HG03439 (cell line): ENCODE data around the gene ZFP64.
"Not testable (repeated sequence)": the region's sequence is repeated elsewhere in the genome, so short reads cannot be mapped to it uniquely, and the experiment has no call there.

Experiments used
- ATAC-seq: cut with Tn5 transposase; IDR thresholded peaks from one replicate; pipeline ENCODE4 v1.9.1; 2021; ENCODE audit warnings: mild to moderate bottlenecking, moderate library complexity; ENCODE audit not compliant: unreplicated experiment

Gene ZFP64

DNA sequence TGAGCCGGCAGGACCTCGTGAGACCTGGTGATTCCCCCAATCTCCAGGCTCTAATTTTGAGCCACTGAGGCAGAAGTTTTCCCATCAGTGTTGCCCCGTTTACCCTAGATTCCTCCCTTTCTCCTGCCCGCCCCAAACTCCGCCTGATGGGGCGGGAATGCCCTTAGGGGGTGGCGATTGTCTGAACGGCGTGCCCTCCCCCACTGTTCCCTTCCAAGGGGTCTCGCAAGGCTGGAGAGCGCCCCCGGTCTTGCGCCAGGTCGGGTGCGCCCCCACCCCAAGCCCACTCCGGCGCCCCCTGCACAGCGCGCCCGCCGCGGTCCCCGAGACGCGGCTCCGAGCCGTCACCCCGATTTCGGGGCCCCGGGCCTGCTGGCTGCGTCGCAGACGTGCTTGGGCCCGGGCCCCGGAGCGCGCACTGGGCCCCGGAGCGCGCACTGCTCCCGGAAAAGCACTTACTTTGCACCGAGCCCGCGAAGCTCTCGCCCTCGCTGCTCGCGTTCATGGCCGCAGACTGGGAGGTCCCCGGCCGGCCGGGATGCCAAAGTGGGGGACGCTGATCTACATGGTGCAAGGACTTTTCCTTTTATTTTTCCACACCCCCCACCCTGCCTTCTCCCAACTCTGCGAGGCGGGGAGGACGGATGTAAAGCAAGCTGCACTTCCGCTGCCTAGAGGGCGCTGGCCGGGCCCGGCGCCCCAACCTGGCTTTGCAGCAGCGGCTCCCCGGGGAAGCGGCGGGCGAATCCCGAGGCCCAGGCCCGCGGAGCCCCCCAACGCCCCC, at the start of gene ZFP64:
ZFP64 (minus strand) TSS at position 648 of the 784 bp plus-strand sequence; CDS start at position 505, 143 bp downstream.
- ATAC-seq = peak; percentile 76

DNA sequence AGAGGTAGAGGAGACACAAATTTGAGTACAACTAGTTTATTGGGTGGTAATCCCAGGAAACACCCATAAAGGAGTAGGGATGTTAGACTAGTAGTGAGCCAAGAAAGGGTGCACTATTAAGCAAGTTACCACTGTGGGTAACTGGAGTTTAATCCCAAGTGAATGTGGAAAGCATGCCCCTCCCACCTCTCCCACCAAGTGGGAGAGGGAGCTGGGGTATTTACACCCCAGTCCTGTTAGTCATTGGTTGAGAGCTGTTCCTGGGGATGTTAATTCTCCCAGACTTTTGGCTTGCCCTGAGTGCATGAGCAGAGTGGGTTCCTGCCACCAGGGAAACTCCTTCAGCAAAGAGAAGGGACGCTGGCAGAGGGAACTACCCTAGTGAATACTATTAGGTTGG, 49.2 kb upstream of the ZFP64 start:
- ATAC-seq = no peak

DNA sequence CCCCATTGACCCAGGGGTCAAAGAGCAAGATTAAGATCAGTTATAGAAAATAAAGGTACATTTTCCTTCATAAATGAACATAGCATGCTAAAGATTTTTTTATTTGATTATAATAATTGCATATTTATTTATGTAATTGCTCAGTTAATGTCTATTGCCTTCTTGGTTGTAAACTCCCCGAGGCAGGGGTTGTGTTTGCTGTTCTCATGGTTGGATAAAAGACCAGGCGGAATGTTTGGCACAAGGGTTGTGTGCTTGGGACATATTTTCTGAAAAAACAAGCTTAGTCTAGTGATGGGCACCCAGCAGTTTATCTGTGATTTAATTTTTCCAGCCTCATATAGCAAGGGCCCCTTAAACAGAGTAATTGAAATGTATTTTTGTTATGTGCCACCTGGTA, 47.5 kb upstream of the ZFP64 start:
- no peak for ATAC-seq

DNA sequence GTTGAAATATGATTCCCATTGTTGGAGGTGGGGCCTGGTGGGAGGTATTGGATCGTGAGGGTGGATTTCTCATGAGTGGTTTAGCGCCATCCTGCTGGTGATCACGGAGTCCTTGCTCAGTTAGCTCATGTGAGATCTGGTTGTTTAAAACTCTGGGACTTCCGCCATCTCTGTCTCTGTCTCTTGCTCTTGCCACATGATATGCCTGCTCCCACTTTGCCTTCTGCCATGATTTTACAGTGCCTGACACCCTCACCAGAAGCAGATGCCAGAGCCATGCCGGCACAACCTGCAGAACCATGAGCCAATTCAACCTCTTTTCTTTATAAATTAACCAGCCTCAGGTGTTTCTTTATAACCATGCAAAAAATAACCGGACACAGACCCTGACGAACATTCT, 44.7 kb upstream of the ZFP64 start:
- no peak for ATAC-seq

DNA sequence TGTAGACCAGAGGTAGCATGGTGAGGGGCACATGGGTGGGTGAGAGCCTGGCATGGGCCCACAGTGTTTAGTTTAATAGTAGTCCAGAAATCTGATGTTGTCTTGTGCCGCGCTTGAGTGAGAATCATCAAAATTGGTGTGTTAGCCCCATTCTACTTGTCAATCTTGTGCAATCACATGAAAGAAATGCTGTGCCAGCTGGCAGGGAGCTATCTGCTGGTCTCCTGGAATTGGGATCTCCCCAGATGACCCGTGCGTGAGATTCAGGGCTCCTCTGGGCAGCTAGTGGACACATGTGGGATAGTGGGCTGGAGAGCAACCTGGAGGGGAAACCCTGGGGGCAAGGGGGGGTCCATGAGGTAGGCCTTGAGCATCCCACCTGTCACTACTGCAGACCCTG, 43.5 kb upstream of the ZFP64 start:
- no peak for ATAC-seq

DNA sequence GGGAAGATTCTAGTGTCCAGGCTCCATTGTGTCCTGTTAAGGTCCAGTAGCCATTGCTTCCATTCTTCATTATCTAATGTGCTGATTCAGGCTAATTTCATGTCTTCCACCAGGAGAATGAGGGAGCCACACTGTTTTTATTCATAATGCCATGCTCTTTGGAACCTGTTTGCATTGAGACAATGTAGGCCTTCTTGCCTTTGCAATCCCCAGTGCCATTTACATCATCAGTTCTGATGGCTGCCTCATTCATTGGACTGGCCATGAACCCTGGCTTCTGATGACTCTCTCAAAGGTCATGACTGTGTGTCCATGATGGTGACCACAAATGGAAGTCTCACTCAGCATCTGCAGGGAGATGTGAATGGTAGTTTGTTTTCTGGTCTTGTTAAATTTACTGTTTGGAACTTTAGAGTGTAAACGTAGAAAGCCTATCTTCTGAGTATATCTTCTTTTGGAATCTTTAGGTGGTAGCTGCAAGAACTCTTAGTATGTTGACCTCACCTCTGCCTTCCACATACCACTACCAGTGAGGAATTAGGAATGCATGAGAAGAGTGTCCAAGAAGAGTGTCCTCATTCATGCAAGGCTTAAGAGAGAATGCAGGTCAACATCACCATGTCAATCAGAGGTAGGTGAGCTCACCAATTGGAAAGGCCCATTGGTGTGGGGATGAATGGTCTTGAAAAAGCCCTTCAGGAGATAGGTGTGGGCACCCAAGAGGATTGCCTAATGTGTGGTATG, 42.9 kb upstream of the ZFP64 start:
- ATAC-seq = no peak

DNA sequence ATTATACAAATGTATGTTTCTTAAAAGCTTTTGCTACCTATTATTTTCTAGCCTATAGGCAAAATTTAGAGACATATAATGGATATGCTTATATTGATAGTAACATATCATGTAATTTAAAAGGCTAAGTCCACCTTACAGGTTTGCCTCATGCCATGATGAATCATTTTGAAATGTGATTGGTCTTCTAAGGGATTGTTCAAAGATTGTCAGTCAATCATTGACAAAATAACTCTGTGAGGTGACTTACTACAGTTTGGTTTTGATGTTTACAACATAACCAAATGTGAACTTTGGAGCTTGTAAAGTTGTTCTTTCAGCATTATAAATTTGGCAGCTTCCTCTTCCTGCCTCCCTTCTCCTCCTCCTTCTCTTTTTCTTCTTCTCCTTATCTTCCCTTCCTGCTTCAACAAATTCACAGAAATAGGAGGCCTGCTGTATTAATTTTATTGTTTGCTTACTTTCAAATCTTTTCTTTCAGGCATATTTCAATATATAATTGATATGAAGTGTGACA, 39.7 kb upstream of the ZFP64 start:
- ATAC-seq = no peak

DNA sequence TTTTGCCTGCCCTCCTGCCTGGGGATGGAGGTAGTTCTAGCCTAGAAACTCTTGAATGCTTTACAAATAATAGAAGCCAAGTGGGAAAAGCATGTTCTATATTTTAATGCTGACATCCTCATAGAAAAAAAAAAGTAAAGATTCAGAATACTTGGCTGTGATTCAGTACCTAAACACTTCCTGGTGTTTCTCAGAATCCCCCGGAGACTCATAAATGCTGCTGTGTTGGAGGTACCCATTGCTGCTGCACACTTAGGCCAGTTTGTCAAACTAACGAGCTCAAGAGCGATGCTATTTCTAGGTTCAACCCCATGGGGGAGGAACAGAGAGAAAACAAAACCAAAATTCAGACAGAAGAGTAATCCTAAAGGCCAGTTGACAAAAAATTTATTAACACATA, 38.8 kb upstream of the ZFP64 start:
- no peak for ATAC-seq

DNA sequence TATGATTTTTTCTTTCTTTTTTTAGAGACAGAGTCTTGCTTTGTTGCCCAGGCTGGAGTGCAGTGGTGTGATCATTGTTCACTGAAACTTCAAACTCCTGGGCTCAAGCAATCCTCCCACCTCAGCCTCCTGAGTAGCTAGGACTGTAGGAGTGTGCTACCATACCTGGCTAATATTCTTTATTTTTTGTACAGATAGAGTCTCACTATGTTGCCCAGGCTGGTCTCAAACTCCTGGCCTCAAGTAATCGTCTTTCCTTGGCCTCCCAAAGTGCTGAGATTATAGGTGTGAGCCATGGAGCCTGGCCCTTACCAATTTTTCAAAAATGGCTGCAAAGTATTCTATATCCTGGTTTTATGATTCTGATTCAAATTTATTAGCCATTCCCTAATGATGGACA, 37.8 kb upstream of the ZFP64 start:
- ATAC-seq = not testable (repeated sequence)

DNA sequence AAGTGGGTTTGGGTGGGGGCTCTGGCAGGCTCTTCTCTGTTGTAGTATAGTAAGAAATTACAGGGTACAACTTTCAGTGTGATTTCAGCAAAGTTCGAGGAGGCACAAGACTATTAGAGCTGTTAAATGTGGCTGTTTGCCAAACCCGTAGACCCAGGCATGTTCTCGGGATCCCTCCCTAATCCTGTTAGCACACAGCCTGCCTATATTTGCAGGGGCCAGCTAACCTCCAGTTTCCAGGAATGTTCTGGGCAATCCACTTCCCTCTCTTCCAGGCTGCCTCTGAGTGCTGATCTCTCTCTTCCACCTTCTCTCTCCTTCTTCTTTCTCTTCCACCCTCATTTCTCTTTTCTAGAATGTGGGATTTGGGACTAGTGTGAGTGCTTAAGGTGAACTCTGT, 34.8 kb upstream of the ZFP64 start:
- no peak for ATAC-seq

DNA sequence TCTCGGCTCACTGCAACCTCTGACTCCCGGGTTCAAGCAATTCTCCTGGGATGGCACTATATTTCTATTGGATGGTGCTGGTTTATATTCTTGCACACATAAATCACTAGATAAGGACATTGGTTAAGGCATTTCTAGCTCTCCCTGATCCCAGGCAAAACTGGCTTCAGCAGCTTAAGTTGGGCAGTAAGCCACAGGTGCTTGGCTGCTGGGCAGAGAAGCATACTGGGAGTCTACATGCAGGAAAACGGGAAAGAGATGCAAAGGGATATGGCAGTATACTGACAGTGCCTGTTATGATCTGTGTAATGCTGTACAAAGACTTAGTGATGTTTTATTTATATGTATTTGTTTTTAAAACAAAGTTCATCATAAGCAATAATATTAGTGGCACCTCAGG, 33.3 kb upstream of the ZFP64 start:
- no peak for ATAC-seq

DNA sequence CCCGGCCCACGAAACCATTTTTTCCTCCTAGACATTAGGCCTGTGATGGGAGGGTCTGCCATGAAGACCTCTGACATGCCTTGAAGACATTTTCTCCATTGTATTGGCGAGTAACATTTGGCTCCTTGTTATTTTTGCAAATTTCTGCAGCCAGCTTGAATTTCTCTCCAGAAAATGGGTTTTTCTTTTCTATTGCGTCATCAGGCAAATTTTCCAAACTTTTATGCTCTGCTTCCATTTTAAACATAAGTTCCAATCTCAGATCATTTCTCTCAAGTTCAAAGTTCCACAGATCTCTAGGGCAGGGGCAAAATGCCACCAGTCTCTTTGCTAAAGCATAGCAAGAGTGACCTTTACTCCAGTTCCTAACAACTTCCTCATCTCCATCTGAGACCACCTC, 29.8 kb upstream of the ZFP64 start:
- not testable (repeated sequence) for ATAC-seq

DNA sequence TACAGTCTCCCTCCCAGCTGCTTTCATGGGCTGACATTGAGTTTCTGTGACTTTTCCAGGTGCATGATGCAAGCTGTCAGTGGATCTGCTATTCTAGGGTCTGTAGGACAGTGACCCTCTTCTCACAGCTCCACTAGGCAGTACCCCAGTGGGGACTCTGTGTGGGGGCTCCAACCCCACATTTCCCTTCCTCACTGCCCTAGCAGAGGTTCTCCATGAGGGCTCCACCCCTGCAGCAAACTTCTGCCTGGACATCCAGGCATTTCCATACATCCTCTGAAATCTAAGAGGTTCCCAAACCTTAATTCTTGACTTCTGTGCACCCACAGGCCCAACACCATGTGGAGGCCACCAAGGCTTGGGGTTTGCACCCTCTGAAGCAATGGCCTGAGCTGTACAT, 29.3 kb upstream of the ZFP64 start:
- ATAC-seq = not testable (repeated sequence)

DNA sequence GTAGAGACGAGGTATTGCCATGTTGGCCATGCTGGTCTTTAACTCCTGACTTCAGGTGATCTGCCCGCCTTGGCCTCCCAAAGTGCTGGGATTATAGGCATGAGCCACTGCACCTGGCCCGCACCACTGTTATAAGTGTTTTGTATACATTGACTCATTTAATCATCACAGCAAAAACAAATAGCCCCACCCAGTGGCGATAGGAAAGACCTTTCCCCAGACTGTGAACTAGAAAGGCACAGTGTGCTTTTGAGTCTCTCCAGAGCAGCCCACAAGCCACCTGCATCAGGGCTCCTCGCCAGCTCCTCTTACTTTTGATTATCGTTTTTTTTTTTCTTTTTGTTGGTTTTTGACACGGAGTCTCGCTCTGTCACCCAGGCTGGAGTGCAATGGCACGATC, 27.9 kb upstream of the ZFP64 start:
- no peak for ATAC-seq

DNA sequence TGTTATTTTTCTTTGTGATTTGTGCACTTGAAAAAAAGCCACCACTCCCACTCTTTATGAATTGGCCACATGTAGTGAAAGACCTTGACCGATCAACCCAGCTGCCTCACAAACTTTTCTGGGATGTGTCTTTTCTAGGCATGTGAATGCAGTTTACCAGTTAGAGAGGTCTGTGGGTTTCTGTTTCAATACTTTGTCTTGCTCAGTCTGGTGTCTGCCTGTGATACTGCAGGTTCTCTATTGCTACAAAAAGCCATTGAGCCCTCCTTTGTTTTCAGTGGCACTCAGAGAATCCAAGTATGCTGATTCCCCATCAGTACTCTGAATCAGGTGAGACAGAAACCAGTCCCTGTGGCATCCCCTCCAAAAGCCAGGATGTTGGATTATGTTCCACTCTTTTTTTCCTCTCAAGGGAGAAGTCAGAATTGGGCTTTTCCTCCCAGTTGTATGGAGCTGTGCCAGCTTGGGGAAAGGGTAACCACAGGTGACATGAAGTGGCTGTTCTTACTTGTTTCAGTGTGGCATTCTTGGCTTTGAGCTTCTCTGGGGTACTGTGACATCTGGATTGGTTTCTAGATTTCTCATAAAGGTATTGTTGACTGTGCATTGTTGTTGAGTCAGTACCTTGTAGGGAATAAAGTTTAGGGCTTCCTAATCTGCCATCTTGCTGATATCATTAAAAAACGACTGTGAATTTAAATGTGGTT, 26.3 kb upstream of the ZFP64 start:
- no peak for ATAC-seq

DNA sequence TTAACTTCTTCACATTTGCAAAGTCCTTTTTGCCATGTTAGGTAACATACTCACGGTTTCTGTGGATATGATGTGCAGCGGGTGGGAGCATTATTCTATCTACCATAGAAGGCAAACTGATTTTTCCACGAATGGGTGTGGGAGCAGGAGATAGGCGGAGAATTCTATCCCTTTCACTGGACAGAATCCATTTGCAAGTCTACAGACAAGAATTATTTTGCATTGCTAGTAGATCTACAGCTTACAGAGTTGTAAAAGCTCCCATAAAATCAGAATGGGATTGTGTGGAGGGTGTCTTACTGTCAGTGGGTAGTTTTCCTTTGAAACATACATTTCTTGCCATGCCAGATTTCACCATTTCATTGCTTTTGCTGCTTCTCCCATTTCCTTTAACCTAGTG, 22.4 kb upstream of the ZFP64 start:
- ATAC-seq = no peak

DNA sequence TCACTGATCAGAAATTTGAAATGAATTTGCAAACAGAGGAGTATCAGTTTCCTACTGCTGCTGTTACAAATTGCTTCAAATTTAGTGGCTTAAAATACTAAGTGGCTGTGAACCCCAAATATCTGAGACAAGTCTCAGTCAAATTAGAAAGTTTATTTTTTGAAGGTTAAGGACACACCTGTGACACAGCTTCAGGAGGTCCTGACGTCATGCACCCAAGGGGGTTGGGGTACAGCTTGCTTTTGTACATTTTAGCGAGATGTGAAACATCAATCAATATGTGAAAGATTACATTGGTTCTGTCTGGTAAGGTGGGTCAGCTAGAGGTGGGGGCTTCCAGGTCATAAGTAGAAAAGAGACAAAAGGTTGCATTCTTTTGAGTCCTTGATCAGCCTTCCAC, 21.4 kb upstream of the ZFP64 start:
- no peak for ATAC-seq

DNA sequence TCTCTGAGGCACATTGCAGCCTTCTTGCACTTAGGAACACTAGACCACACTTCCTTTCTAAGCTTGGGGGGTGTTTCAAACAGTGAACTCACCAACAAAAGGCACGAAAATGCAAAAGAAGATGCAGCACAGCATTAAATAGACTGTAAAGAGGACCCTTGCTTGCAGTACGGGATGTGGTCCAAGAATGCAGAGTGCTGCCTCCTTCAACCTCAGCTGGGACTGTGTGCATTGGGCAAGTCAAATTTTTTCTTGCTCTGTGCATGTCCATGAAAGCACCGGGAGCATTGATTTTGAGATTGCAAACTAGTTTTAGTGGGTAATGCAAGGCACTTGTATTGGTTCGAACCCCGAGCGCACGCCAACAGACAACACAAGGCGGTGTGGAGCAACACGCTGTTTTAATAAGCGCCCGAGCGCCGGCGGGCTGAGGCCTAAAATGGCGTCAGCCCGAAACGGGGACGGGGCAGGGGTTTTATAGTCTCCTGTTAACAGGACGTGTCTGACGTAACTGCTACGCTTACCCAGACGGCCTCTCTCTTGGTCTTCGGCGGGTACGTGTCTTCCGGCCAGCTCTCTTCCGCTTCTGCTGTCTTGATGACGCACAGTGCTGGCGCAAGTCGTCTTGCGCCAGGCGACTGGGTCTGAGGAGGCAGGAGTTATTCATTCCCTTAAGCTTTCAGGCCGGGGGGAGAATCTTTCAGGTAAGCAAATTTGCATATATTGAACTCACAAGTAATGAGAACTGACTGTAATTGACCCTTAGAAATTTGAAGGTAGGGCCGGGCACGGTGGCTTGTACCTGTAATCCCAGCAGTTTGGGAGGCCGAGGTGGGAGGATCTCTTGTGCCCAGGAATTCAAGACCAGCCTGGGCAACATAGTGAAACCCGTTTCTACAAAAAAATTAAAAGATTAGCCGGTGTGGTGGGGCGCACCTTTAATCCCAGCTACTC, 18.7 kb upstream of the ZFP64 start:
- no peak for ATAC-seq

DNA sequence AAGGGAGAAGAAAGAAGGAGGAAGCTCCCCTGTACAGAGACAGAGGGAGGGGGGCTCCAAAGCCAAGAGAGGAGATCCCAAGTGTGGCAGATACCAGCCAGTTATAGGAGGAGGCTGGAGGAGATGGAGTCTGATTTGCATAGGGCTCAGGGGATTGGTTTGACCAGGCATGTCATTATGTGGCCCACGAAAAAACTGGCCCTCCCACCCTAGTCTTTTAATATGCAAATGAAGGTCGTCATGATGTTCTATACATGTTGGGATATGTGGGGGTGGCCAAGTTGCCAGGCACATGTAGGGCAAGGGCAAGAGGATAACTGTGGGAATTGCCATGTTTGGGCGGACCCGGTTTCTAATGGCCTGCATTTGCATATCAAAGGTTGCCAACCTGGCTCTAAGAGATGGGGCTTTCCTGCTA, 17.6 kb upstream of the ZFP64 start:
- ATAC-seq = no peak

DNA sequence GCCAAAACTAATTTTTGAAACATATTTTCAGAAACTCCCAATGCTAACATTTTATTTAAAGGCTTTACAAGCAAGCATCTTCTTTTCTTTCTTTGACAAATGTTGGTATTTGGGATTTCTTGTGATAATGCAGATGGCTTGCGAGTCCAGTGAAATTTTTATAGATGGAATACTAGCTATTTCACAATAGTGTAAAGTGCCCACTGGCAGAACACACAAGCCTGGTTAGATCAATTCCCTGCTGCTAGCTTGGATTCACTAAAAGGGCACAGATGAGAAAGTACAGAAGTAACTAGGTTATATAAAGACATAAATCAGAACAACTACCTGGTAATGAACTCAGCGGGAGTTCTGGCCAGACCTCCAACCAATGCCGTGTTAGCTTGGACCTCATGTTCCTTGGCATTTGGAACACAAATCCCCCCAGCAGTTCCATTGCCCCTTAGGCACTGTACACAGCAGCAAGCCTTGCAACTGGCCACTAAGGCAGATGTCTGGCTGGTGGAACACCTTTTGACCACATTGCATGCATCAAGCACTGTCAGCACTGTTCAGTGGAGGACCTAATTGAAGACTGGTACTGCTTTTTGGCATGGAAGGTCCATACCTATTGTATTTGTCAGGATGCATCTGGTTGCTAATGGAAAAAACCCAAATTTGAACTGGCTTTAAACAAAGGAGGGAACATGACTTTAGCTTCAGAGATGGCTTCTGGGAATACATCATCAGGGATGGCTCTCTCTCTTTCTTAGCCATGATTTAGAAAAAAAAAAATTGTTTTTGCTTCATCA, 15.6 kb upstream of the ZFP64 start:
- ATAC-seq = no peak
